Rectal smooth muscle tissue (tissue), 1 donor: ENCODE data around the gene LONP2.

Source experiments
- H3K27ac ChIP-seq: one replicate; pipeline ENCODE4 v1.7.0; 2013; ENCODE audit warnings: low read depth, low read length, inconsistent platforms
- H3K27me3 ChIP-seq: one replicate; pipeline ENCODE4 v1.7.0; 2013; ENCODE audit warnings: low read length; ENCODE audit not compliant: control insufficient read depth, insufficient read depth
- H3K36me3 ChIP-seq: one replicate; pipeline ENCODE4 v1.7.0; 2013; ENCODE audit warnings: low read length; ENCODE audit not compliant: control insufficient read depth, insufficient read depth
- H3K4me1 ChIP-seq: one replicate; pipeline ENCODE4 v1.7.0; 2013; ENCODE audit warnings: low read length; ENCODE audit not compliant: control insufficient read depth, insufficient read depth
- H3K4me3 ChIP-seq: one replicate; pipeline ENCODE4 v1.7.0; 2013; ENCODE audit warnings: low read length
- H3K9ac ChIP-seq: one replicate; pipeline ENCODE4 v1.7.0; 2013; ENCODE audit warnings: low read length

Gene LONP2

DNA sequence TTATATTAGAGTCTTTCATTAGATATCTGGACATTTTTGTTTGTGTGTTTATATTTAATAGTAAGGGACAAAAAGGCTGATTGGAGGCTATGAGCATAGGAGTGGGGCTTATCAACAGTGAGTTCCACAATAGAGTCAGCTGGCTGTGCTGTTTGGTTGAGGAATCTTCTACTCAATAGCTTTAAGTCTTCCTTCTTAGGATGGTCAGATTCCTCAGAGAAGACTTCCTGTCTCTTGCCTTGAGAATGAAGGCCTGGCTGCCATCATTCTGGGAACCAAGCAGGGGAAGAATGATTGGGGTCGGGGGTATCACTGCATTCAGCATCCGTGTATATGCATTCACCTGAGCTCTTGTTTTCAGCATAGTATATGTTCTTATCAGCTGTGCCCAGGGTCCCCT is 35.1 kb downstream of the LONP2 start:
- Histone ChIP-seq H3K4me1 (peaks cover 8% of the 10 kb centered on the region), H3K27ac (no peak overlapping the region), H3K9ac (no peak overlapping the region), H3K36me3 (peaks cover 3% of the 10 kb centered on the region), H3K4me3 (no peak overlapping the region), H3K27me3 (no peaks in the 10 kb centered on the region)

DNA sequence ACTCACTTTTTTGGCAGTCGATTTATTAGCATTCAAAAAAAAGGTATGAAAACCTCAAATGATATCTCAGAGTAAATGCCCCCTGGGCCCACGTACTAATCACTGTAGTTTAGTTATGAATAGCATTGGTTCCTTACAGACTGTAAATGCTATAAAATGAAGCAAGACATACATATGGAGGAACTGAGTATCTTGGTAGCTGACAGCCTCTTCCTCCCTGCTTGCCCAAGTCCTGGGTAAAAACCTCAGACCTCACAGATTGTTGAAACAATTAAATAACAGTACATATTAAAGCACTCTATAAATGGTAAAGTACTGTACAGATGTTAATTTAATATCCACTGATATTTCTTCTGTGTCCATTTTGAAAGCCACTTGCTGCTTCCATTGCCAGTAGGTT is 36.4 kb downstream of the LONP2 start:
- no peak overlapping the region for H3K27ac ChIP-seq
- H3K27me3 ChIP-seq = no peaks in the 10 kb centered on the region
- no peak overlapping the region for H3K4me3 ChIP-seq
- peaks cover 5% of the 10 kb centered on the region for H3K36me3 ChIP-seq
- H3K4me1 ChIP-seq = peaks cover 8% of the 10 kb centered on the region
- H3K9ac ChIP-seq = no peak overlapping the region

DNA sequence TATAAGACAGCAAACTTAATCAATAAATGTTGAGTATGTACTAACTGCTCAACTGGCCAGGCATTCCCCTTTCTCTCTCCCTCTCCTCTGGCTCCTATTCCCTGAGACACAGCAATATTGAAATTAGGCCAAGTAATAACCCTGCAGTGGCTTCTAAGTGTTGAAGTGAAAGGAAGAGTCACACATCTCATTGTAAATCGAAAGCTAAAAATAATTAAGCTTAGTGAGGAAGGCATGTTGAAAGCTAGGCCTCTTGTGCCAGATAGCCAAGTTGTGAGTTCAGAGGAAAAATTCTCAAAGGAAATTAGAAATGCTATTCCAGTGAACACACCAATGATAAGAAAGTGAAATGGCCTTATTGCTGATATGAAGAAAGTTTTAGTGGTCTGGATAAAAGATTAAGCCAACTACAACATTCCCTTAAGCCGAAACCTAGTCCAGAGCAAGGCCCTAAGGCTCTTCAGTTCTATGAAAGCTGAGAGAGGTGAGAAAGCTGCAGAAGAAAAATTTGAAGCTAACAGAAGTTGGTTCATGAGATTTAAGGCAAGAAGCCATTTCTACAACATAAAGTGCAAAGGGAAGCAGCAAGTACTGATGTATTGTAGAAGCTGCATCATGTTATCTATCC is 38.6 kb downstream of the LONP2 start:
- Histone ChIP-seq H3K4me3 (no peak overlapping the region), H3K36me3 (peaks cover 16% of the 10 kb centered on the region), H3K27ac (no peak overlapping the region), H3K9ac (no peak overlapping the region), H3K27me3 (no peaks in the 10 kb centered on the region), H3K4me1 (peaks cover 3% of the 10 kb centered on the region)

DNA sequence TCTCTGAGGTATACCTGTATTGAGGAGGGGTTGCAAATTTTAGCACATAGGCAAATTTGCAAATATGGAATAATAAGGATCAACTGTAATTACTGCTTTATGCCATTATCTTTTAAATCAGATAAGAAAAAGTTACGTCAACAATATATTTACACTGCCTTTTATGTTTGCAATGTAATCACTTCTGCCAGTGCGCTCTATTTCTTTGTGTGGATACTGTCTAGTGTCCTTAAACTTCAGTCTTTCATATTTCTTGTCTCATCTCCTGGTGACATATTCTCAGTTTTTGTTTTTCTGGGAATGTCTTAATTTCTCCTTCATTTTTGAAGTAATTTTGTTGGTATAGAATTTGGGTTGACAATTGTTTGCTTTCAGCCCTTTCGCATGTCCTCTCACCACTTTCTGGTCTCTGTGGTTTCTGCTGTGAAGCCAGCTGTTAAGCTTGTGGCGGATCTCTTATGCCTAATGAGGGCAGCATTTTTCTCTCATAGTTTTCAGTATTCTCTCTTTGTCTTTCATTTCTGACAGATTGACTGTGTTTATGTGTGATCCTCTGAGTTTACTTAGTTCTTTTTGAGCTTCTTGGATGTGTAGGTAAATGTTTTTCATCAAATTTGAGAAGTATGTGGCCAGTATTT is 40.8 kb downstream of the LONP2 start:
- Histone ChIP-seq H3K4me3 (no peak overlapping the region), H3K9ac (no peak overlapping the region), H3K27me3 (no peaks in the 10 kb centered on the region), H3K36me3 (peaks cover 16% of the 10 kb centered on the region), H3K4me1 (peaks cover 3% of the 10 kb centered on the region), H3K27ac (no peak overlapping the region)

DNA sequence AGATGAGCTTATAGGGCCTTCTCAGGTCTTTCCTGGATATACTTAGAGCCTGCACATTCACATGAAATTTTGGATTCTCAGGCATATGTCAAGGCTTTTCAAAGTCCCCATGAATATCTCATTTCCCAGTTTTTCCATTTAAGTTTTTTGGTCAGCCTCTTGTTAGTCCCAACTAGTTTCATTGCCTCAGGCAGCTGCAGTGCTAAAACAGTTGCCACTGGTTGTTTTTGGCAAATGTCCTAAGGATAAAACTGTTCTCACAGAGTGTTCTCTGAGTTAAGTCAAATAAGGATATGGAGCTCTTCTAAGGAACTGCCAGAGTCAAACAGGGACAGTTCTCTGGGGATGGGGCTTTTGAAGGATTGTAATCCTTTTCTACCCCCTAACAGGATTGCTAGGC is 43.1 kb downstream of the LONP2 start:
- no peak overlapping the region for H3K9ac ChIP-seq
- peaks cover 3% of the 10 kb centered on the region for H3K4me1 ChIP-seq
- H3K27me3 ChIP-seq = no peaks in the 10 kb centered on the region
- H3K4me3 ChIP-seq = no peak overlapping the region
- H3K27ac ChIP-seq = no peak overlapping the region
- peaks cover 19% of the 10 kb centered on the region for H3K36me3 ChIP-seq

DNA sequence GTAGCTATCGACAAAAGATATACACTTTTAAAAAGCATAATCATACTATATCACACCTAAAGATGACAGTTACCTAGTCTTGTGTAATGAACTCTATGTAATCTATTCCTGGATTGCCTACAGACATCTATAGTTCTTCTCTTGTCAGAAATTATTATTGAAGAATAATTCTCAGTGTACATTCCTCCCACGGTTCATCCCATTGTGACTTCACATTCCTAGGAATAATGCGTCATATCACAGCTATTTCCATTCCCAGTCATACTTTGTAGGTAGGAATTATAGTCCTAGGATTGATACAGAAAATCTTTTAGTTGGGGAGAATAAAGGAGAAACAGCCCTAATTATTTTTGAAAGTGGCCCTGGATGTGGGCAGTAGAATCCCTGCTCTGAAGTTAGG is 47.2 kb downstream of the LONP2 start:
- Histone ChIP-seq H3K9ac (no peak overlapping the region), H3K27ac (no peak overlapping the region), H3K27me3 (no peaks in the 10 kb centered on the region), H3K4me1 (no peaks in the 10 kb centered on the region), H3K4me3 (no peak overlapping the region), H3K36me3 (peaks cover 16% of the 10 kb centered on the region)

DNA sequence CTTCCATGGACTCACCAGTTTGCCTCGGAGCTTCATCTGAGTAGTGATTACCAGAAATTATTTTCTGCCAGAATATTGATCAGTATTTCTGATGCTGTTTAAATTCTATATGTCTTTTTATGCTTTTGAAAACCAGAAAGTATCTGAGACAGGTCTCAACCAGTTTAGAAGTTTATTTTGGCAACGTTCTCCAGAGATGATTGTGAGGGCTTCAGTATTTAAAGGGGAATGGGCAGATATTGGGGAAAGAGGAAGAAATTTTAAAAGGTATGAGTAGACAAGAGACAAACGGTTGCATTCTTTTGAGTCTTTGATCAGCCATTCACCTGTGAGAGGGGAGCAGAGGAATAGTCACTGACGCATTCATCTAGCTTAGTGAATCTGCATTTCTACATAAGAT is 47.7 kb downstream of the LONP2 start:
- H3K36me3 ChIP-seq = peaks cover 12% of the 10 kb centered on the region
- no peak overlapping the region for H3K9ac ChIP-seq

DNA sequence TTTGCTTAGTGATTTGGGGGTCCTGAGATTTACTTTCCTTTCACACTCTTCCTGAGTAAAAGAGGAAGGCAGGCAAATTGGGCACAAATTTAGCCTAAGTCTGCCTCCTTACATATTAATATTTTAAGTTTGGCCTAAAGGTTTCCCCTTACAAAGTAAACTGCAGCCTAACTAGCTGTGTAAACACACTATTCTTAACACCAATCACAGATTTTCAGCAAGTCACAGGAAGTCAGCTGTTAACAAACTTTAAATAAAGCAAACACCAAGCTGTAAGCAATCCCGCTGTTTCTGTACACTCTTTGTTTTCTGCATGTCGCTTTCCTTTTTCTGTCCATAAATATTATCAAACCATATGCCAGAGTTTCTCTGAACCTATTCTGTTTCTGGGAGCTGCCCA is 48.4 kb downstream of the LONP2 start:
- no peak overlapping the region for H3K4me3 ChIP-seq
- H3K36me3 ChIP-seq = peaks cover 10% of the 10 kb centered on the region
- no peaks in the 10 kb centered on the region for H3K27me3 ChIP-seq
- no peaks in the 10 kb centered on the region for H3K4me1 ChIP-seq
- H3K9ac ChIP-seq = no peak overlapping the region
- H3K27ac ChIP-seq = no peak overlapping the region

More for the DNA sequence above, 47.7 kb downstream of the LONP2 start:
- no peak overlapping the region for H3K4me3 ChIP-seq
- H3K27ac ChIP-seq = no peak overlapping the region
- no peaks in the 10 kb centered on the region for H3K27me3 ChIP-seq
- no peaks in the 10 kb centered on the region for H3K4me1 ChIP-seq

DNA sequence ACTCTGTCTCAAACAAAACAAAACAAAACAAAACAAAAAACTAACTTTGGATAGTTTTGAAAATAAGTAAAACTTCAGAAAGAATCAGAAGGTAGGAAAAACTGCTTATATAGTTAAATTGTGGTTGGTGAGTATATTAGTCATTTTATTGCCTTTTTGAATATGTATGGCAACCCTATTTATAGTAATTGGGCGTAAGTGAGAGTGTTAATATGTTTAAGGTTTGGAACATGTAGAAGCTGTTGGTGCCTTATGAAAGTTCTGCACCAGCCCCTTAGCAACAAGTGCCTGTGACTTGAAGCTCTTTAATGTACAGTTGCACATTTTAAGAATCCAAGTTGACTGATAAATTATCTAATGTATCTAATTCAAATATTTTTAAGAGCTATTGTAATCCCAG is 50.6 kb downstream of the LONP2 start:
- Histone ChIP-seq H3K27ac (no peak overlapping the region), H3K27me3 (no peaks in the 10 kb centered on the region), H3K4me1 (no peaks in the 10 kb centered on the region), H3K9ac (no peak overlapping the region), H3K36me3 (peaks cover 12% of the 10 kb centered on the region), H3K4me3 (no peak overlapping the region)

DNA sequence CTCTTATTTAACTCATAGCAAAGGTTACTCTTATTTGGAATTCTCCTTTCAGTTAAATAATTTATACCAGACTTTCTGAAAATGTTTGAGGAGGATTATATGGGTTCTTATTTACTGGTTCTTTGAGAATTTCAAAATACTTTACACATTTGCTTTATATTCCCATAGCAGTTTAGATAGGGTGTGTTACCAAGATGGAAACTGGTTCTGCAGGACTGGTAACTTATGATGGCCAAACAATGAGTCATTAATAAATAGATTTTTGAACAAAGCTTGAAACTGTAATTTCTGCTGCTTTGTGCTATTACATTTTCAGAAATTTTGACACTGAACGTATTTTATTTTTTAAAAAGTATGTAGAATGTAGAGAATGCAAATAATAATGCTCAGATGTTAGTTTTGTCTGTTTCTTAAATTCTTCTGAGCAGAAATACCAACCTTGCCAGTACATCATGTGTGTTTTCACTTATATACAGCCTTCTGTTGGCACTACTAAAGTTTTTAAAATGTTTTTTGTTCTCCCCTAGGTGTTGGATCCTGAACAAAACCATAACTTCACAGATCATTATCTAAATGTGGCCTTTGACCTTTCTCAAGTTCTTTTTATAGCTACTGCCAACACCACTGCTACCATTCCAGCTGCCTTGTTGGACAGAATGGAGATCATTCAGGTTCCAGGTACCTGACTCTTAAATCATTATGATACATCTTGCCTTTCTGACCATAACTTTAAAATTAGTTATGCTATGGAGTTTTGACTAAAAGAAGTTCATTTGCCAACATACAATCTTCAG is 51.6 kb downstream of the LONP2 start:
- Histone ChIP-seq H3K36me3 (peaks cover 8% of the 10 kb centered on the region), H3K4me1 (no peaks in the 10 kb centered on the region), H3K9ac (no peak overlapping the region), H3K4me3 (no peak overlapping the region), H3K27ac (no peak overlapping the region), H3K27me3 (no peaks in the 10 kb centered on the region)

DNA sequence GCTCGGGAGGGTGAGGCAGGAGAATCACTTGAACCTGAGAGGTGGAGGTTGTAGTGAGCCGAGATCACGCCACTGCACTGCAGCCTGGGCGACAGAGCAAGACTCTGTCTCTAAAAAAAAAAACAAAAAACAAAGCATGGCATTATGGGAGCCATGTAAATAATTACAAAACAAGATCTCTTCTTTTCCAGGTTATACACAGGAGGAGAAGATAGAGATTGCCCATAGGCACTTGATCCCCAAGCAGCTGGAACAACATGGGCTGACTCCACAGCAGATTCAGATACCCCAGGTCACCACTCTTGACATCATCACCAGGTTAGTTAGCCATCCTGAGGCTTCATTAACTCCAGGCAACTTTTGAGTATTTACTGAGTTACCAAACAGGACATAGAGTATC is 55.4 kb downstream of the LONP2 start:
- no peak overlapping the region for H3K27ac ChIP-seq
- H3K36me3 ChIP-seq = peaks cover 22% of the 10 kb centered on the region
- no peak overlapping the region for H3K4me3 ChIP-seq
- no peaks in the 10 kb centered on the region for H3K4me1 ChIP-seq
- no peaks in the 10 kb centered on the region for H3K27me3 ChIP-seq
- H3K9ac ChIP-seq = no peak overlapping the region

DNA sequence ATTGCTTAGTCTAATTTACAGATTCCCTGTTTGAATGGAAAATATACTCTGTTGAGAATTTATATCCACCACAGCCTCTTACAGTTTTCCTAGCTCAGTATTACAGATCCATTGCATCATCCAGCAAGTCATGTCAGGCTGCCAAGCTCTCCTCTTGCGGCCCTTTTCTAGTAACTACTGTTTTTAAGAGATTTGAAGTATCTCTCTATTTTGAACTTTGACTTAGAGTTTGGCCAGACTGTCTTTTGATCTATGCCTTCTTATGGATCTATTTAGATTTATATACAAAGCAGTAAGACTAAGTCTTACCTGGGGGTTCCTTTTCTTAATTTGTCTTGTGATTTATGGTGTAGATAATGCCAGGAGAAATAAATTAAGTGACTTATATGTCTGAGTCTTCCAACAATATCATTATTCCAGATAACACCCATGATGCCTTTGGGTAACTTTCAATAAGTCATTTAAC is 56.3 kb downstream of the LONP2 start:
- H3K36me3 ChIP-seq = peaks cover 22% of the 10 kb centered on the region
- no peak overlapping the region for H3K4me3 ChIP-seq
- no peak overlapping the region for H3K27ac ChIP-seq
- H3K9ac ChIP-seq = no peak overlapping the region
- no peaks in the 10 kb centered on the region for H3K4me1 ChIP-seq
- no peaks in the 10 kb centered on the region for H3K27me3 ChIP-seq
